SHP77 (cell line): ENCODE measurements around the gene PAFAH1B2.
"Not testable (repeated sequence)": the region's sequence is repeated elsewhere in the genome, so short reads cannot be mapped to it uniquely, and the experiment has no call there.

ENCODE experiments used
- DNase-seq, 2 experiments: peaks; one replicate each; lab custom pipeline; 2025; lab: John Stamatoyannopoulos, UW

The PAFAH1B2 gene

GRCh38 chr11:117202386-117203068, 58.4 kb downstream of the PAFAH1B2 start:
- no peak for DNase-seq

- DNase-seq: no peak
Observed at GRCh38 chr11:117203069-117203407, 59.0 kb downstream of the PAFAH1B2 start.

- no peak for DNase-seq
Observed at GRCh38 chr11:117204283-117205080, 60.4 kb downstream of the PAFAH1B2 start.

GRCh38 chr11:117205211-117205818, 61.2 kb downstream of the PAFAH1B2 start:
- DNase-seq: no peak

GRCh38 chr11:117206111-117206510, 62.0 kb downstream of the PAFAH1B2 start:
- DNase-seq: not testable (repeated sequence)

GRCh38 chr11:117206859-117207258, 62.8 kb downstream of the PAFAH1B2 start:
- DNase-seq: not testable (repeated sequence)

GRCh38 chr11:117207481-117207880, 63.4 kb downstream of the PAFAH1B2 start:
- DNase-seq: not testable (repeated sequence)

GRCh38 chr11:117208710-117209109, 64.6 kb downstream of the PAFAH1B2 start:
- not testable (repeated sequence) for DNase-seq

- not testable (repeated sequence) for DNase-seq
Observed at GRCh38 chr11:117209351-117210125, 65.5 kb downstream of the PAFAH1B2 start.

GRCh38 chr11:117210620-117211019, 66.5 kb downstream of the PAFAH1B2 start:
- no peak for DNase-seq

- DNase-seq: no peak
Observed at GRCh38 chr11:117212697-117213355, 68.7 kb downstream of the PAFAH1B2 start.

- DNase-seq: no peak
Observed at GRCh38 chr11:117214404-117215110, 70.5 kb downstream of the PAFAH1B2 start.

- no peak for DNase-seq
Observed at GRCh38 chr11:117217141-117218084, 73.3 kb downstream of the PAFAH1B2 start.

GRCh38 chr11:117218133-117218915, 74.2 kb downstream of the PAFAH1B2 start:
- DNase-seq: no peak

- DNase-seq: no peak
Observed at GRCh38 chr11:117219001-117219400, 74.9 kb downstream of the PAFAH1B2 start.

- no peak for DNase-seq
Observed at GRCh38 chr11:117219455-117219854, 75.4 kb downstream of the PAFAH1B2 start.

GRCh38 chr11:117219995-117220394, 75.9 kb downstream of the PAFAH1B2 start:
- no peak for DNase-seq

- DNase-seq: no peak
Observed at GRCh38 chr11:117220568-117220967, 76.5 kb downstream of the PAFAH1B2 start.
